Measurements from ENCODE around the gene INTS3. TPM values are rescaled to one million over a fixed set of nuclear protein-coding genes. Genes with fewer than 3 reads are reported as not detected.
A peak's percentile ranks its signal among the peaks of the same experiment; 100 is the strongest.
"Not testable (repeated sequence)": the region's sequence is repeated elsewhere in the genome, so short reads cannot be mapped to it uniquely, and the experiment has no call there.

INTS3 gene
- total RNA-seq, 1 experiment from 2014 or later = 29.4 TPM

DNA sequence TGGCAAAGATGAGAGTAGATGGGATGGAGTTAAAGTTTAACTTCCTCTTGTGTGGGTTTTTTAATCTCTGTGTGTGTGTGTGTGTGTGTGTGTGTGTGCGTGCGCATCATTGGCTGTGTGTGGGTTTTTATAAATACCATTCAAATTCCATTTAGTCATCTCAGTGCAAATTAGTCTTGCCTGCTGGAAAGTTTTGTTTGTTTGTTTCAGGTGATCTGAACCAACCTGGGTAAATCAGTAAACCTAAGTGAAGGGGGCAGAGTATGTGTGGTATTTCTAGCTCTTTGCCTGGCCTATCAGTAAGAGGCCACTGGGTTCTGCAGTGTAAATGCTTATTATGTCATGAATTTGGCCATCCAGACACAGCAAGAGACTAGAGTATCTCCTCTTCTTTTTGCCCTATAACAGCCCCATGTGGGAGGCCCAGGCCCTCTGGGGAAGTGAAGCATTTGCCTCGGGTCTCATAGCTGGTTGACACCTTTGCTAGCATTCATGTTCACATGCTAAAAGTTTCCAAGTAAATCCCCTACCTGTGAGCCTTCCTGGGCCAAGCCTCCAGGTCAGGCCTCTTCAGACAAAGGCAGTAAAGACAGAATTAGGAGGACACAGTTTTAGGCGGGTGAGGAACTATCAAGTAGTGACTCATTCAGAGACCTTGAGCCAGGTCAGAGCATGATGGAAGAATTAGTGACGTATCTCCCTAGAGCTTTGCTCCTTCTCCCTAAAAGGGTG, 14.7 kb downstream of the INTS3 start:
- Histone ChIP-seq H3K4me3 (no peak overlapping the region), H3K36me3 (peaks cover 83% of the 10 kb centered on the region), H3K9me3 (no peaks in the 10 kb centered on the region), H3K27me3 (no peaks in the 10 kb centered on the region)
- DNase-seq = peak; percentile 11

DNA sequence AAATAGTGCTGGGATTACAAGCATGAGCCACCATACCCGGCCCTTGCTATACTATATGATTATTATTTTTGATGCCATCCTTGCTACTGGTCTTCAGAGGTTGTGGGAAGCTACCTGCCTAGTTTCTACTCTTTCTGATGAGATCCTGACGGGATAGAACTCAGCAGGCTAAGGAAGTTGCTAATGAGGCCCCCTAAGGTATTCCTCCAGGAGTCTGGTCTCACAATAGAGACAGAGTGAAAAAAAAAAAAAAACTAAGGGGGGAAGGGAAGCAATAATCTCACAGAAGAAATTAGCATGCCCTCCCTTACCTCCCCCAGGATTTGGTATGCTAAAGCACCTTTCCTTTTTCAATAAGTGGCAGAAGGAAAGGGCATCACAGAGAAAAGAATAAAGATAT, 17.6 kb downstream of the INTS3 start:
- peaks cover 85% of the 10 kb centered on the region for H3K36me3 ChIP-seq
- no peak for DNase-seq

DNA sequence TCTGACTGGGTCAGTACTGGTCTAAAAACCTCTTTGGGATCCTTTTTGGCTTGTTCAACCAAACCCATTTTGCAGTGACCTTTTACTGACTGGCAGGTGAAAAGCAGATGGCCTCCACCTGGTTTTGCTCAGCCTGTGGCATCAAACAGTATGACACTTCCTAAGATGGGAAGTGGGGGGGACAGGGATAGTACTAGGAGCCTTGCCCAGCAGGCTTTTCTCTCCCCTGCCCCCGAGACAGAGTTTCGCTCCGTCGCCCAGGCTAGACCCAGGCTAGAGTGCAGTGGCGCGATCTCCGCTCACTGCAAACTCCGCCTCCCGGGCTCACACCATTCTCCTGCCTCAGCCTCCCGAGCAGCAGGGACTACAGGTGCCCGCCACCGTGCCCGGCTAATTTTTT, 18.3 kb downstream of the INTS3 start:
- Histone ChIP-seq H3K36me3 (peaks cover 85% of the 10 kb centered on the region), H3K27me3 (no peaks in the 10 kb centered on the region), H3K9me3 (no peaks in the 10 kb centered on the region)

More for the DNA sequence above, 17.6 kb downstream of the INTS3 start:
- Histone ChIP-seq H3K4me3 (no peak overlapping the region), H3K9me3 (no peaks in the 10 kb centered on the region), H3K27me3 (no peaks in the 10 kb centered on the region)

DNA sequence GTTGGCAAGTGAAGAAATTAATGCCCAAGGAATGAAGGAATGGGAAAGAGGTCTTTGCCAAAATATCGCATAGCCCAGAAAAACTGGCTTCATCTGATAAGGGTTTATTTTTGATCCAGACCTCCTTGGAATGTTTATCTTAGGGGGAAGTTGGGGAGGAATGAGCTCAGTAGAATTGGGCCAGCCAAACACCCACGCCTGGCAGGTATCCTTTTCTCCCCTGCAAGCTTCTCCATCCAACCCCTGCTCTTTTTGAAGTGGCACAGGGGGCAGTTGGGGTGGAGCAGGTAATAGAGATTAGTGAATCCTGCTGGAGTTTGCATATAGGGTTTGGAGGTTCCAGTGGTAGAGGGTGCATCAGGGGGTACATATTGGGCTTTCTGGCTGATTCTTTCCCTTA, 21.1 kb downstream of the INTS3 start:
- Histone ChIP-seq H3K9me3 (no peaks in the 10 kb centered on the region), H3K36me3 (peaks cover 83% of the 10 kb centered on the region), H3K4me3 (no peak overlapping the region), H3K27me3 (no peaks in the 10 kb centered on the region)
- no peak for DNase-seq

More for the DNA sequence above, 18.3 kb downstream of the INTS3 start:
- DNase-seq = no peak
- H3K4me3 ChIP-seq = no peak overlapping the region

DNA sequence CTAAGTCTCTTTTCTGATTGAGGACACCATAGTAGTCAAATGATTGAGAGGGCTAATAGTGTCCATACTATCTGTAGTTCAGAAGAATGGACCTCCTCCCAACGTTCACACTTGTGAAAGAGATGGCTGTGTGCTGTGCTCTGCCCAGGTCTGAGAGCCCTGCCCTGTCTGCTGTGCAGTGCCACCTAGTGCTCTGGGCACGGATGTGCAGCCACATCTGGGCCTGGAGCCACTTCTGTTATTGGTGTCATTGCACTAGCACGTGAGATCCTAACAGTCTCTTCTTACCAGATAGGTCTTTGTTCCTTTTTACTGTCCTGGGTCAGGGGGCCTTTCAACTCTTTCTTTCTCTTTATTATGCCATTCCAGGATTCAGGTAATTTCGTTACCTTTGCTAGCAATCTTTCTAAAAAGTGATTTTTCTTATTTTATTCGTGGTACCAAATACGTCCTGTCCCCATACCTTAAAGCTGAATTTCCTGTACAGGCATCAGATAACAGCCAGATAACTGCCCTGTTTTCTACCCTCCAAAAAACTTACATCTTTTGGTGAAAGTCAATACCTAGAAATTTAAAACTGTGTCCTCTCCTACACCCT, 21.7 kb downstream of the INTS3 start:
- H3K9me3 ChIP-seq = no peaks in the 10 kb centered on the region
- H3K36me3 ChIP-seq = peaks cover 83% of the 10 kb centered on the region
- peak; percentile 78 for DNase-seq

DNA sequence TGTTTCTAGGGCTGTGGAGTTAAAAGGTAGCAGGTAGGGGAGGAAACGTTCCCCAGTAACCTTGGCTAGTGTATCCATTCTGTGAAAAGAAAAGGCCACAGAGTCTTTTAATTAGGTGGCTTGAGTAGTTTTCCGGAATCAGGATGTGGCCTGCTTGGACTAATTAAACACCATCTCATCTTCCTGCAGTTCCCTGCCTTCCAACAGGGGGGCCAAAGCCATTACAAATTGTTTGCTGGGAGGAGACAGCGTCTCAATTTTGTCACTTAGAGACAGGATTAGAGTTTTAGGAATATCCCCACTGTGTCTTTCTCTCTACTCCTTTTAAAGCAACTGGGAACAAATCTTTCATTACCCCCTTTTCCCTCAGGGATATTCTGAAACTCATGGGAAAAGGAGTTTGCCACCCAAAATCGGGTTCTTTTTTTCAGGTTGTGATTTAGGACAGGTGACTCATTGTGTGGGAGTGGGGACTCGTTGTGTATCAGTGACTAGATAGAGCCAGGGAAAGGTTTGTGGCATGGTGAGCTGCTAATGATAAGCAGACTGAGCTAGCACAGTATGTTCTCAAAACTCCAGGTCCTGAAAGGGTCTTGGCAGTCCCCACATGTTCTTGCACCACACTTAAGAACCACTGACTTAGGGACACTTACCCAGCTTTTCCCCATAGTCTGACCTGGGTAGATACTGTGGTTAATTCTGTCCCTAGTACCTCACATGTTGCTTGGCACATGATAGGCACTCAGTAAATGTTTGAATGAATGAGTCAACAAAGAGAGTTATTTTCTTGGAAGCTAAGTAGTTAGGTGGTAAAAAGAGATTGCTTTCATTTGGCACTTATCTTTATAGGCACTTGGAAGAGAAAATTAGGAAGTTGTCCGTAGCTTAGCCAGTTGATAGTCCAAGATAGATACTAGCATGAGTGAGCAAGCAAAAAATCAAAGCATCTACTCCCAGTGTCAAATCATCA, 22.5 kb downstream of the INTS3 start:
- DNase-seq = no peak
- H3K27me3 ChIP-seq = no peaks in the 10 kb centered on the region
- no peak overlapping the region for H3K4me3 ChIP-seq
- peaks cover 81% of the 10 kb centered on the region for H3K36me3 ChIP-seq
- no peaks in the 10 kb centered on the region for H3K9me3 ChIP-seq

More for the DNA sequence above, 21.7 kb downstream of the INTS3 start:
- no peaks in the 10 kb centered on the region for H3K27me3 ChIP-seq
- H3K4me3 ChIP-seq = no peak overlapping the region

DNA sequence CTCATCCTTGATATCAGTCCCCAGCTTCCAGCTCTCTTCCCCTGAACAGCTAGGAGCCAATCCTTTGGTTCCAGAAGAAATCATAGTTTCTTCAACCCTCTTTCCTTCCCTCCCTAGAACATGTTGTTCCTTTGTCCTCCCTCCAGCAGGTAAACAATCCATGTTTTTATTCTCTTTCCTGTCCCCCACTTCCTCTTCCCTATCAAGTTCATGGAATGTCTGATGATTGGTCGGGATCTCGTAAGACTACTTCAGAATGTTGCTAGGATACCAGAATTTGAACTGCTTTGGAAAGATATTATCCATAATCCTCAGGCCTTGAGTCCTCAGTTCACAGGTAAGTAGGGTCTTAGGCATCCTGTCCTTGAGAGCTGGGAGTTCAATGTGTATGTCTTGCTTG, 24.2 kb downstream of the INTS3 start:
- Histone ChIP-seq H3K9me3 (no peaks in the 10 kb centered on the region), H3K27me3 (no peaks in the 10 kb centered on the region), H3K36me3 (peaks cover 85% of the 10 kb centered on the region), H3K4me3 (no peak overlapping the region)
- DNase-seq = no peak

DNA sequence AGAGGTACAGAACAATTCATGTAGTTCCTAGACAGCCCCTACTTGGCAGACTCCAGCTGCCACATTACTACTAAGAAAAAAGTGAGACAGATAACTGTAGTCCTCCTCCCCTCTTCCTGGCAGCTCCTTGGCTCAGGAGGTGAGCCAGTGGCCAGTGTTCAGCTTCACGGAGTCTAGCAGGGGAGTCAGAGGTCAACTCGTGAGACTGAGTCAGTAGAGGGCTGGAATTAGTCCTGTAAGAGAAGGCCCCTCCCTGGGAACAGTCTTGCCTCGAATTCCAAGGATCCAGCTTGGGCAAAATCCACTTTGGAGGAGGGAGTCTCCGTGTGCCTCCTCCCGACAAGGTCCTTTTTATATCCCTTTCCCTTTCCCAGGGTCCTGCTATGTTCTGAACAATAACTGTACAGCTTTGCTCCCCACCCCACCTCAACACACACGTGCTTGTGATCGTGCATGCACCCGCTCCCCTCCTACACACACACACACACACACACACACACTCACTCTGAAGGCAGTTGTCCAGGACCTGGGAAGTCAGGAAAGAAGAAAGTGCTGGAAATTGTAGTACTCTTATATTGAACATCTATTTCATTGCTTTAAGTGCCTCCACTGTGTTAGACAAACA, 24.8 kb downstream of the INTS3 start:
- no peaks in the 10 kb centered on the region for H3K9me3 ChIP-seq
- peaks cover 84% of the 10 kb centered on the region for H3K36me3 ChIP-seq
- peak; percentile 23 for DNase-seq
- H3K27me3 ChIP-seq = no peaks in the 10 kb centered on the region
- H3K4me3 ChIP-seq = no peak overlapping the region

DNA sequence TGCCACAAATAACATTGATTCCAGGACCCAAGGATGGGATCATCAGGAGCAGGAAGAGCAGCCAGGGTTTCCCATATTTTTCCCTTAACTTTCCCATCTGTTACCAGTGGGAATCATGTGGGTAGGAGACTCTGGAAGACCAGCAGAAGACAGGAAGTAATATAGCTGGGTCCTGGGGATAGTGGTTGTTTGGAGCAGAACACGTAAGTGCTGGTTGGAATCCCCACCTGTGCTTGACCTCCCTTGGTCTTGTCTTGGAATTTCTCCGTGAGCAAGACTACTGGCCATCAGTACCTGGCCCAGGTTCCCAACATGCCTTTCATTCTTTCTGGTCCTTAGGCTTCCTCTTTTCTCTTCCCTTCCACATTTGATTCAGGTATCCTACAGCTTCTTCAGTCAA, 26.4 kb downstream of the INTS3 start:
- no peaks in the 10 kb centered on the region for H3K27me3 ChIP-seq
- DNase-seq = no peak
- H3K4me3 ChIP-seq = no peak overlapping the region
- H3K9me3 ChIP-seq = no peaks in the 10 kb centered on the region
- H3K36me3 ChIP-seq = peaks cover 88% of the 10 kb centered on the region

DNA sequence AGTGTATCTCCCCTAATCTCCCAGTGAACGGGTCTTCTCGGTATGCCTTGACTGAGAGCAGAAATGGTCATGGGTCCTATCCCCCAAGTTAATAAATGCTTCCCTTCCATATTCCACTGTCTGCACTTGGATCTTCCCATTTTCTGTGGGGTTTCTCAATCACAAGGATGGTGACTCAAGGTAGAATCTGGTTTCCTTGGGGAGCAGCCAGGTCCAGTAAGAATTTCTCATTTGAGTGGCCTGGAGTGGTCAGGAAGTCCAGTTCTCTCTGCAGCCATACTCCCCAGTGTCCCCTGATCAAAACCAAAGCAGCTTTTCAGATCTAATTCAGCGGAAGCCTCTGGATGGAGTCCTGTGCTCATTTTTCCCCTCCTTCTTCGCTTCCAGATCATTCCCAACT, 32.6 kb downstream of the INTS3 start:
- H3K36me3 ChIP-seq = peaks cover 92% of the 10 kb centered on the region
- no peak overlapping the region for H3K4me3 ChIP-seq

DNA sequence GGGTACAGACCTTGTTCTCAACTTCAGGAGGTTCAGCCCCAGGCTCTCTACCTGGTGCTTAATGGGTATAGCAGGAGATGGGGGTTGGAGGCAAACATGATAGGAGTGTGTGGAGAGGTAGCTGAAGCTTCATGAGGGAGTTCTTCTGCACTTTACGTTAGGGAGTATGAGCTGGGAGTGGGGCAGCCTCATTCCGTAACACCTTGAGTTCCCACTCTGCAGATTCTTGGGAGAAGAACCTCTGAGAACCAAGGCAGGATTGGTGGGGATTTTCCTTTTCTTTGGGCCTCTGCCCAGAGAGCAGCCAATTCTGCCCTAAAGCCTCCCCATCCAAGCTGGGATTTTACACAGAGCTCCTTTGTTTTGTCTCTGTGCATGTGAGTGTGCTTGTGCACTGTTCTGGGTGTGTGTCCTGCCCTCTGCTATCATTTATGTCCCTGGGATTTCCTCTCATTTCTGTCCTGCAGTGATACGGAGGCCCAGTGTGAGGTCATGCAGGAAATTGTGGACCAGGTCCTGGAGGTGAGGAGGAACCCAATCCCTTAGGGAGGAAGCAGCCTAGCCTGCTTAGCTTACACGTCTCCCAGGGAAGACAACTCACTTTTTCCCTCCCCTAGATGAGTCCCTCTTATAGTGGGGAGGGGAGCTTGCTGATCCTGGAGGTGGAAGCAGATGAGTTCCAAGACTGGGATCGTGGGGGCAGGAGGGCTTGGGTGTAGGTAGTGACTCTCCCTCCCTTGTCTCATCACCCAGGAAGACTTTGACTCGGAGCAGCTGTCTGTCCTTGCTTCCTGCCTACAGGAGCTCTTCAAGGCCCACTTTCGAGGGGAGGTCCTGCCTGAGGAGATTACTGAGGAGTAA, 35.7 kb downstream of the INTS3 start:
- H3K27me3 ChIP-seq = no peaks in the 10 kb centered on the region
- no peaks in the 10 kb centered on the region for H3K9me3 ChIP-seq
- DNase-seq = no peak
- H3K36me3 ChIP-seq = peaks cover 88% of the 10 kb centered on the region
- H3K4me3 ChIP-seq = no peak overlapping the region

More for the DNA sequence above, 32.6 kb downstream of the INTS3 start:
- no peak for DNase-seq
- no peaks in the 10 kb centered on the region for H3K9me3 ChIP-seq
- H3K27me3 ChIP-seq = no peaks in the 10 kb centered on the region

DNA sequence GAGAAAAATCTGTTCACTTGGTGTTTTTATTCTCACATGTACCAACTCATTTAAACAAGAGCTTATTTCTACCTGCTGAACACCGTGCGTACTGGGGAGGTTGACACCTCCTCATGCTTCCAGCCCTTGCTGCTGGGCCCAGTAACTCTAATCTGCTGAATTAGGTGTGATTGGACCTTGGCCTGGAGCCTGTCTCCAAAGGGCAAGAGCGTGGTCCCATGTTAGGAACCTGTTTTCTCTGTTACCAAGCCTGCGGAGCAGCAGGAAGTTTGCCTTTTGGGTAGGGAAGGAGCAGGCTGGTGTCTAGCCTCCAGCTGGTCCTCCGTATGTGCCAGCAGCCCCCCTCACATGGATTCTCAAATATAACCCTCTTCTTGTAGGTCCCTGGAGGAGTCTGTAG, 36.5 kb downstream of the INTS3 start:
- Histone ChIP-seq H3K36me3 (peaks cover 88% of the 10 kb centered on the region), H3K4me3 (no peak overlapping the region), H3K27me3 (no peaks in the 10 kb centered on the region), H3K9me3 (no peaks in the 10 kb centered on the region)
- DNase-seq = no peak

DNA sequence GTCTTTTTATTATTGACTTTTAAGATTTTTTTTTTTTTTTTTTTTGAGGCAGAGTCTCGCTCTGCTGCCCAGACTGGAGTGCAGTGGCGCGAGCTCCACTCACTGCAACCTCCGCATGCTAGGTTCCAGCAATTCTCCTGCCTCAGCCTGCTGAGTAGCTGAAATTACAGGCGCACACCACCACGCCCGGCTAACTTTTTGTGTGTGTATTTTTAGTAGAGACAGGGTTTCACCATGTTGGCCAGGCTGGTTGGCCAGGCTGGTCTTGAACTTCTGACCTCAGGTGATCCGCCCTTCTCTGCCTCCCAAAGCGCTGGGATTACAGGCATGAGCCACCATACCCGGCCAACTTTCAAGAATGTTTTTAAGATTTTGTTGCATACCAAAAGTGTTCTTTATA, 38.8 kb downstream of the INTS3 start:
- H3K36me3 ChIP-seq = peaks cover 84% of the 10 kb centered on the region
- H3K9me3 ChIP-seq, DNase-seq: not testable (repeated sequence)

DNA sequence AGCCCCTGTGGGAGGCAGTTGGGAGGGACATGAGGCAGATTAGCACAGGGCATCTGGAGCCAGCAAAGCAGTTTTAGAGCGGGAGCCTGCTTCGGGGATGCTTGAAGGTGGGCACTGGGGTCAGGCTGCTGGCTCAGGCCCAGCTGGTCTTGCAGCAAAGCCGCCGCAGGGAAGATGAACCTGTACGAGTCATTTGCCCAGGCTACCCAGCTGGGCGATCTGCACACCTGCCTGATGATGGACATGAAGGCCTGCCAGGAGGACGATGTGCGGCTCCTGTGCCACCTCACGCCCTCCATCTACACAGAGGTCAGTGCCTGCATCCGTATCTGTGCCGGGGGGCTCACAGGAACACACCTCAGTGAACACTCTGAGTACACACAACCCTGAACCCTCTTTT, 39.7 kb downstream of the INTS3 start:
- Histone ChIP-seq H3K27me3 (no peaks in the 10 kb centered on the region), H3K36me3 (peaks cover 84% of the 10 kb centered on the region), H3K9me3 (no peaks in the 10 kb centered on the region), H3K4me3 (no peak overlapping the region)
- DNase-seq = no peak

More for the DNA sequence above, 38.8 kb downstream of the INTS3 start:
- not testable (repeated sequence) for H3K27me3 ChIP-seq, H3K4me3 ChIP-seq

DNA sequence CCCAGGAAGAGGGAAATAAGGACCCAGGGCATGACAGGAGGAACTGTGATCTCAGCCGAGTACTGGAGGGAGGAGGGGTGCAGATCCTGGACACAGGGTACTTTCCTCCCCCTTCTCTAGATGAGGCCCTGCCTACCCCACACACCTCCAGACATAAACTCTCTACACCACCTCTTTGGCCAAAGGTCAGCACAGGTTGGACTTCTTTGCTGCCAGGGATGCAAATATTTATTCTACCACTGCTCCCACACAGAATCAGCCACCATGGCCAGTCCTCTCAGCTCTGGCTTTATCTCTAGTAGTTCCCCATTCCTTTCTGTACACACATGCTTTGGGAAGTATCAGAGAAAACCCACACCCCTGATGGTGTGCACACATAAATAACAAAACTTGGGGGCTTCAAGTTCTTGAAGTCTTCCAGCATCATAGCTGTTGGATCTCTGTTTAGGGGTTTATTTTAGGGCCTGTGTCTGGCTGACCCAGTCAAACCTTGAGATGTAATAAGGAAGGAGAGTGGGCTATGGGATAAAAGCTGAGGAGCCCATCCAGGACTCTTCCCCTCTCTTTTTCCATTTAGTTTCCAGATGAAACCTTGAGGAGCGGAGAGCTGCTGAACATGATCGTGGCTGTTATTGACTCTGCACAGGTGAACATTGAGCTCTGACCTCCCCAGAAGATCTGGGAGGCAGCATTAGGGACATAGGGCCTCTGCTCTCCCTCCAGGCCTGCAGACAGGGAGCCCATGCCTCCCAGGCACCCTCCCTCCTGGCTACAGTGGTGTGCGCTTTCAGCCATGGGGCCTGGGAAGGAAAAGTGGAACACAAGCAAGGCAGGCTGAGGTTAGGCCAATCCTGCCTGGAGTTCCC, 40.7 kb downstream of the INTS3 start:
- Histone ChIP-seq H3K9me3 (no peaks in the 10 kb centered on the region), H3K4me3 (no peak overlapping the region), H3K36me3 (peaks cover 82% of the 10 kb centered on the region), H3K27me3 (no peaks in the 10 kb centered on the region)
- DNase-seq = no peak

Measured in MG63 (cell line).